ENCODE data around the gene TTPAL. TPM values are rescaled to one million over a fixed set of nuclear protein-coding genes. Genes with fewer than 3 reads are reported as not detected.

TTPAL gene
- total RNA-seq, 1 experiment from 2014 or later, result 21.1 TPM

- Mint-ChIP-seq H3K36me3 (ENCODE audit: insufficient read depth in 1 of 3, low read depth in 3 of 3) (peaks cover 12 to 62% (median 50%) of the 10 kb centered on the region in 3 experiments; a peak in 6 of 7 replicates), H3K4me3 (no peak overlapping the region; a peak in 1 of 5 replicates), H3K27ac (peak overlapping the region in 2 of 3 experiments; percentile 18 to 19; a peak in 3 of 7 replicates), H3K9me3 (no peaks in the 10 kb centered on the region), H3K4me1 (no peaks in the 10 kb centered on the region), H3K27me3 (ENCODE audit: low read depth) (no peaks in the 10 kb centered on the region)
- Histone ChIP-seq H2BK20ac (ENCODE audit: low read depth, low read length, poor library complexity, severe bottlenecking) (no peak overlapping the region), H3K4me1 (ENCODE audit: insufficient read depth, low read length) (no peaks in the 10 kb centered on the region), H2BK15ac (ENCODE audit: low read depth, low read length) (no peak overlapping the region), H3K4me2 (ENCODE audit: insufficient read depth, insufficient read length, low read length) (no peak overlapping the region), H4K5ac (ENCODE audit: insufficient read length, low read depth, low read length) (no peak overlapping the region), H3K23ac (ENCODE audit: insufficient read length, low read depth, low read length) (no peak overlapping the region), H3K9ac (ENCODE audit: extremely low read depth, insufficient read length, low read length) (no peak overlapping the region), H3K4ac (ENCODE audit: low read depth, low read length) (no peak overlapping the region), H3K56ac (ENCODE audit: insufficient read length, low read depth, low read length) (no peak overlapping the region), H3K23me2 (ENCODE audit: insufficient read length, low read depth, low read length, poor library complexity, severe bottlenecking) (no peaks in the 10 kb centered on the region), H3K9me3 (ENCODE audit: control insufficient read depth, low read depth, low read length) (no peaks in the 10 kb centered on the region), H2AFZ (ENCODE audit: low read length) (no peak overlapping the region), H2AK5ac (ENCODE audit: insufficient read length, low read length) (no peak overlapping the region), H4K20me1 (ENCODE audit: control insufficient read depth, insufficient read depth, insufficient read length) (no peaks in the 10 kb centered on the region), H4K91ac (ENCODE audit: insufficient read length, low read depth, low read length) (no peak overlapping the region), H3K18ac (ENCODE audit: insufficient read length, low read depth, low read length) (no peak overlapping the region), H3K14ac (ENCODE audit: insufficient read depth, low read length) (no peak overlapping the region), H3K27me3 (ENCODE audit: insufficient read depth, low read length) (no peaks in the 10 kb centered on the region), H3K27ac (ENCODE audit: insufficient read length, low read depth, low read length) (no peak overlapping the region), H2BK120ac (ENCODE audit: low read depth, low read length, poor library complexity, severe bottlenecking) (no peak overlapping the region), H2BK5ac (ENCODE audit: insufficient read length, low read length) (peak overlapping the region; percentile 38), H3K79me2 (ENCODE audit: insufficient read depth, low read length) (no peaks in the 10 kb centered on the region), H2BK12ac (ENCODE audit: insufficient read length, low read depth, low read length) (no peak overlapping the region), H3K79me1 (ENCODE audit: insufficient read depth, low read depth, low read length, poor library complexity, severe bottlenecking) (no peaks in the 10 kb centered on the region), H3T11ph (ENCODE audit: low read length) (no peak overlapping the region), H4K8ac (replicated peaks; ENCODE audit: insufficient read length, low read depth, low read length) (no peak overlapping the region)
- no CpG with 5 or more reads among the region's 5 CpGs for WGBS (ENCODE audit: extremely low coverage, insufficient read length, low lambda C conversion rate)
- DNase-seq, result no peak
- no peak for TF ChIP-seq CTCF (conservative IDR thresholded peaks at IDR 0.05)
These were observed 16.1 kb downstream of the TTPAL start for GRCh38 chr20:44491635-44492395.

Measured in H9 (cell line).